Panc1 (cell line): ENCODE data around the gene ABCA7.

Source experiments
- POLR2AphosphoS5 ChIP-seq: IDR thresholded peaks from 2 replicates; pipeline ENCODE4 v1.6.1; 2012; ENCODE audit warnings: mild to moderate bottlenecking, low read depth, low read length, moderate library complexity
- TCF7L2 ChIP-seq: IDR thresholded peaks from 2 replicates; pipeline ENCODE4 v1.6.1; 2011; ENCODE audit warnings: mild to moderate bottlenecking, low read depth, low read length, inconsistent platforms
- TF ChIP-seq, protein P1 (sequence below): fragments of 450-650 bp; IDR thresholded peaks from 2 replicates; pipeline ENCODE4 v1.5.1; 2017; ENCODE audit warnings: mild to moderate bottlenecking
- TF ChIP-seq, protein P2 (sequence below), 2 experiments: IDR thresholded peaks; 2 replicates each; pipeline ENCODE4 v1.6.1; 2011 to 2012; ENCODE audit warnings: low read depth in 2 of 2, control low read depth in 1 of 2, low read length in 1 of 2, mild to moderate bottlenecking in 1 of 2, moderate library complexity in 1 of 2; ENCODE audit not compliant: insufficient read depth in 1 of 2

DNA sequence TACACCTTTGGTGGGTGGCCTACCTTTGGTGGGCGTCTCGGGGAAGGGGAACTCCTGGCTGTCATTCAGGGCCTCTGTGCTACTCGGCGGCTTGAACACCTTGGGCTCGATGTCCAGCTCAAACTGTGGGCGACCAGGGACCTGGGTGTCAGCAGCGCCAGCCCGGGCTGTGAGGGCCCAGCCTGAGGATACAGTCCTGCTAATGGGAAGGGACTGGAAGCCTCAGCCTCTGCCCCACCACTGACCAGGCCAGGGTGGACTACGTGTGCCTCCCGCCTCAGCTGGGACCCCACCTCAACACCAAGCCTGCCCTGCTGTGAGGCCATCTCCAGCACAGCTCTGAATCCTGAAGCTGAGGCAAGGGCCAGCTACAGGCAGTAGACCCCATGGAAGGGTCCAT, 26.7 kb upstream of the ABCA7 start:
- TF ChIP-seq POLR2AphosphoS5: no peak
- TF ChIP-seq, protein P1, sequence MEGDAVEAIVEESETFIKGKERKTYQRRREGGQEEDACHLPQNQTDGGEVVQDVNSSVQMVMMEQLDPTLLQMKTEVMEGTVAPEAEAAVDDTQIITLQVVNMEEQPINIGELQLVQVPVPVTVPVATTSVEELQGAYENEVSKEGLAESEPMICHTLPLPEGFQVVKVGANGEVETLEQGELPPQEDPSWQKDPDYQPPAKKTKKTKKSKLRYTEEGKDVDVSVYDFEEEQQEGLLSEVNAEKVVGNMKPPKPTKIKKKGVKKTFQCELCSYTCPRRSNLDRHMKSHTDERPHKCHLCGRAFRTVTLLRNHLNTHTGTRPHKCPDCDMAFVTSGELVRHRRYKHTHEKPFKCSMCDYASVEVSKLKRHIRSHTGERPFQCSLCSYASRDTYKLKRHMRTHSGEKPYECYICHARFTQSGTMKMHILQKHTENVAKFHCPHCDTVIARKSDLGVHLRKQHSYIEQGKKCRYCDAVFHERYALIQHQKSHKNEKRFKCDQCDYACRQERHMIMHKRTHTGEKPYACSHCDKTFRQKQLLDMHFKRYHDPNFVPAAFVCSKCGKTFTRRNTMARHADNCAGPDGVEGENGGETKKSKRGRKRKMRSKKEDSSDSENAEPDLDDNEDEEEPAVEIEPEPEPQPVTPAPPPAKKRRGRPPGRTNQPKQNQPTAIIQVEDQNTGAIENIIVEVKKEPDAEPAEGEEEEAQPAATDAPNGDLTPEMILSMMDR: no peak
- TF ChIP-seq TCF7L2: no peak
- TF ChIP-seq, protein P2, sequence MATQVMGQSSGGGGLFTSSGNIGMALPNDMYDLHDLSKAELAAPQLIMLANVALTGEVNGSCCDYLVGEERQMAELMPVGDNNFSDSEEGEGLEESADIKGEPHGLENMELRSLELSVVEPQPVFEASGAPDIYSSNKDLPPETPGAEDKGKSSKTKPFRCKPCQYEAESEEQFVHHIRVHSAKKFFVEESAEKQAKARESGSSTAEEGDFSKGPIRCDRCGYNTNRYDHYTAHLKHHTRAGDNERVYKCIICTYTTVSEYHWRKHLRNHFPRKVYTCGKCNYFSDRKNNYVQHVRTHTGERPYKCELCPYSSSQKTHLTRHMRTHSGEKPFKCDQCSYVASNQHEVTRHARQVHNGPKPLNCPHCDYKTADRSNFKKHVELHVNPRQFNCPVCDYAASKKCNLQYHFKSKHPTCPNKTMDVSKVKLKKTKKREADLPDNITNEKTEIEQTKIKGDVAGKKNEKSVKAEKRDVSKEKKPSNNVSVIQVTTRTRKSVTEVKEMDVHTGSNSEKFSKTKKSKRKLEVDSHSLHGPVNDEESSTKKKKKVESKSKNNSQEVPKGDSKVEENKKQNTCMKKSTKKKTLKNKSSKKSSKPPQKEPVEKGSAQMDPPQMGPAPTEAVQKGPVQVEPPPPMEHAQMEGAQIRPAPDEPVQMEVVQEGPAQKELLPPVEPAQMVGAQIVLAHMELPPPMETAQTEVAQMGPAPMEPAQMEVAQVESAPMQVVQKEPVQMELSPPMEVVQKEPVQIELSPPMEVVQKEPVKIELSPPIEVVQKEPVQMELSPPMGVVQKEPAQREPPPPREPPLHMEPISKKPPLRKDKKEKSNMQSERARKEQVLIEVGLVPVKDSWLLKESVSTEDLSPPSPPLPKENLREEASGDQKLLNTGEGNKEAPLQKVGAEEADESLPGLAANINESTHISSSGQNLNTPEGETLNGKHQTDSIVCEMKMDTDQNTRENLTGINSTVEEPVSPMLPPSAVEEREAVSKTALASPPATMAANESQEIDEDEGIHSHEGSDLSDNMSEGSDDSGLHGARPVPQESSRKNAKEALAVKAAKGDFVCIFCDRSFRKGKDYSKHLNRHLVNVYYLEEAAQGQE (IDR thresholded peaks at IDR 0.05; ENCODE audit: insufficient read depth in 1 of 2, low read depth in 2 of 2, low read length in 1 of 2): no peak
